Measurements from ENCODE around the gene MEF2A. TPM values are rescaled to one million over a fixed set of nuclear protein-coding genes. Genes with fewer than 3 reads are reported as not detected.

Gene MEF2A
- total RNA-seq, 4 donors from 2014 or later: 55.3 to 155 (median 105) TPM

GRCh38 chr15:99562238-99562637 is 3.5 kb upstream of the MEF2A start:
- no peak for DNase-seq
- WGBS, 2 donors: 82 to 83% methylated on average over 2 of the region's 2 CpGs
- Histone ChIP-seq H3K36me3 (no peaks in the 10 kb centered on the region), H3K27me3 (no peaks in the 10 kb centered on the region), H3K9me3 (no peaks in the 10 kb centered on the region), H3K4me3 (replicated peaks in 1 of 3) (no peak overlapping the region), H3K4me1 (peaks cover 13 to 15% of the 10 kb centered on the region in 2 donors), H3K27ac (no peak overlapping the region)
- intact Hi-C loops (cut with DNase I): no loop called here
- TF ChIP-seq POLR2A (IDR thresholded peaks at IDR 0.05) (no peak), CTCF (IDR thresholded peaks at IDR 0.05) (no peak)

DNA sequence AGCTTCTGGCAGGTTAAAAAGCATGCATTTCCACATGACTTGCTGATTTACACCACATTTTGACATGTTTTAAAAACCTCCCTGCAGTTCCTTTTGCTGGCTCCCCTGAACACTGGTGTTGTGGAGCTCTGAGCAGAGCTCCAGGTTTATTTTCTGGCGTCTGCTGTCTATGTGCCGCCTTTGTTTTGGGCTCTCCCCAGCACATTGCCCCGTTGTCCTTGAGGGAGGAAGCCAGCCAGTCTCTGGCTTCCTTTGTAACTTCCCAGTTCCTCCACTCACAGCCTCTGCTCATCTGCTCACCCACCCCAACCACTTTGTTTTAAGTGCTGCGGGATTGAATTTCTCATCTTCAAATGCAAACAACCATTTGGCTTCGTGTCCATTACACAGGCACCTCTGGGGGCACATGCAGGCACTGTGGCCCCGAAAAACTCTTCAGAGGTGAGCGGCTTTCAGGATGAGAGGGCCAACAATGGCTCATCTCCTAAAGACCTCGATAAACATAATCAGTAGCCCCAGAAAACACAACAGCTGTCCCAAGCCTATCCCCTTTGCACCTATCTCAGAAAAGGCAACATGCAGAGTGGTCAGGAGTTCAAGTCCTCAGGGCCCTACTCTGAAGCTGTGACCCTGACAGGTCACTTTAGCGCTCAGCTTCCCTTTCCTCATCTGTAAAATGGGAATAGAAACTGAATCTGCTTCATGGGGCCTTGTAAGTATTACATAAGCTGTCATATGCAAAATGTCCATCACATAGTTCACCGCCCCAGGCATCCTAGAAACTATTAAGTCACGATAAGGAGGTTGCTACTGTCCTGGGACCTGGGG is 1.3 kb upstream of the MEF2A start:
- Histone ChIP-seq H3K4me1 (peaks cover 19 to 29% of the 10 kb centered on the region in 2 donors), H3K4me3 (replicated peaks in 1 of 3) (peak overlapping the region; percentile 8 to 40 (median 39)), H3K9me3 (no peaks in the 10 kb centered on the region), H3K36me3 (no peaks in the 10 kb centered on the region), H3K27ac (peak overlapping the region; percentile 94 to 97 (median 95)), H3K27me3 (no peaks in the 10 kb centered on the region)
- 37 to 40% methylated on average over 11 of the region's 11 CpGs for WGBS, 2 donors
- intact Hi-C loops (cut with DNase I): no loop called here
- peak; percentile 25 to 31 for DNase-seq
- TF ChIP-seq POLR2A (IDR thresholded peaks at IDR 0.05): no peak
- no peak for TF ChIP-seq CTCF (IDR thresholded peaks at IDR 0.05)

DNA sequence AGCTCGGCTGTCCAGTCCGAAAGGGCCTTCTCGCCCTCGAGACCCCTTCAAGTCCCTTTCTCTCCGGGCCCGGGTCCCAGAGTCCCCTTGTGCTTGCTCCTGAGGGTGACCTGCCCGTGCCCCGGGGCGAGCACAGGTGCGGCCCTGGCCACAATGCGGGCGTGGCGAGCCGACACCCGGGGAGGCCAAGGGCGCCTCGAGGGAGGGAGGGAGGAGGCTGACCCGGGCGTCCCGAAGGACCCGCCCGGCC is 810 bp upstream of the MEF2A start:
- H3K27me3 ChIP-seq: no peaks in the 10 kb centered on the region
- WGBS, 2 donors: 23 to 27% methylated on average over 3 to 4 of the region's 22 CpGs
- H3K4me3 ChIP-seq (replicated peaks in 1 of 3): peak overlapping the region; percentile 8 to 40 (median 39)
- no peaks in the 10 kb centered on the region for H3K36me3 ChIP-seq
- H3K9me3 ChIP-seq: no peaks in the 10 kb centered on the region
- TF ChIP-seq CTCF (IDR thresholded peaks at IDR 0.05) (no peak), POLR2A (IDR thresholded peaks at IDR 0.05) (no peak)
- intact Hi-C loops (cut with DNase I): no loop called here
- H3K4me1 ChIP-seq: peaks cover 19 to 29% of the 10 kb centered on the region in 2 donors
- H3K27ac ChIP-seq: peak overlapping the region; percentile 94 to 97 (median 95)
- no peak for DNase-seq

GRCh38 chr15:99566157-99566897 is 543 bp downstream of the MEF2A start:
- peak overlapping the region; percentile 95 to 99 (median 98) for H3K27ac ChIP-seq
- H3K9me3 ChIP-seq: no peaks in the 10 kb centered on the region
- H3K4me1 ChIP-seq: peaks cover 21 to 32% of the 10 kb centered on the region in 2 donors
- TF ChIP-seq POLR2A (IDR thresholded peaks at IDR 0.05) (no peak), CTCF (IDR thresholded peaks at IDR 0.05) (no peak)
- intact Hi-C loops (cut with DNase I): no loop called here
- no peaks in the 10 kb centered on the region for H3K36me3 ChIP-seq
- no peaks in the 10 kb centered on the region for H3K27me3 ChIP-seq
- 0 to 3% methylated on average over 16 to 19 of the region's 69 CpGs for WGBS, 2 donors
- DNase-seq: peak; percentile 27 to 41
- peak overlapping the region; percentile 62 to 99 (median 72) for H3K4me3 ChIP-seq (replicated peaks in 1 of 3)

All from thyroid gland (tissue), 4 donors.